Muscle of leg (tissue), 11 donors: ENCODE data around the gene ZBTB34. TPM values are rescaled to one million over a fixed set of nuclear protein-coding genes. Genes with fewer than 3 reads are reported as not detected.

Experiments
- DNase-seq: peaks from one replicate; pipeline ENCODE4 v3.0.0; 2013
- H3K27ac ChIP-seq: one replicate; pipeline ENCODE4 v1.5.1; 2013; ENCODE audit warnings: mild to moderate bottlenecking, low read length, control low read depth
- H3K27me3 ChIP-seq: one replicate; pipeline ENCODE4 v1.6.1; 2013; ENCODE audit warnings: low read length; ENCODE audit not compliant: control insufficient read depth, insufficient read depth
- H3K36me3 ChIP-seq: one replicate; pipeline ENCODE4 v1.6.1; 2013; ENCODE audit warnings: low read length; ENCODE audit not compliant: control insufficient read depth, insufficient read depth
- H3K4me1 ChIP-seq: one replicate; pipeline ENCODE4 v1.6.1; 2013; ENCODE audit warnings: low read length; ENCODE audit not compliant: control insufficient read depth, insufficient read depth
- H3K4me3 ChIP-seq: one replicate; pipeline ENCODE4 v1.5.1; 2013; ENCODE audit warnings: low read length, control low read depth
- H3K9me3 ChIP-seq: replicated peaks from 2 replicates; pipeline ENCODE4 v1.6.1; 2013; ENCODE audit warnings: low read depth, low read length; ENCODE audit not compliant: control insufficient read depth
- WGBS: methylation state at CpG from one replicate; pipeline ENCODE4 v1.1.5; 2013; ENCODE audit warnings: missing lambda C conversion rate; ENCODE audit not compliant: insufficient coverage; 5-methylcytosine and 5-hydroxymethylcytosine counted together
- polyA plus RNA-seq, 8 donors: library from polyadenylated mRNA; unstranded; fragments of 120-200 nt; gene quantifications; one replicate each; pipeline versions ENCODE4 v1.2.1 to v1.2.3, GENCODE V29; 2013; ENCODE audit warnings: inconsistent platforms in 1 of 8, low replicate concordance in 1 of 8; ENCODE audit not compliant: insufficient read length in 8 of 8, insufficient read depth in 1 of 8
- total RNA-seq: library from RNA; stranded (reverse); fragments of 120-200 nt; gene quantifications from one replicate; pipeline ENCODE4 v1.2.4, GENCODE V29; 2013

Gene ZBTB34
- total and polyA plus RNA-seq, 9 donors, result 8.4 to 13.7 (median 10.3) TPM

- Histone ChIP-seq H3K27ac (no peak overlapping the region), H3K4me1 (peaks cover 11% of the 10 kb centered on the region), H3K9me3 (no peaks in the 10 kb centered on the region), H3K36me3 (peaks cover 14% of the 10 kb centered on the region), H3K4me3 (no peak overlapping the region), H3K27me3 (no peaks in the 10 kb centered on the region)
- WGBS, result no CpG with 5 or more reads among the region's 4 CpGs
- DNase-seq, result no peak
Observed at GRCh38 chr9:126872516-126872915, 12.1 kb downstream of the ZBTB34 start.

GRCh38 chr9:126874546-126875314, 14.3 kb downstream of the ZBTB34 start:
- Histone ChIP-seq H3K9me3 (no peaks in the 10 kb centered on the region), H3K4me1 (no peaks in the 10 kb centered on the region), H3K4me3 (no peak overlapping the region), H3K27me3 (no peaks in the 10 kb centered on the region), H3K27ac (no peak overlapping the region), H3K36me3 (peaks cover 9% of the 10 kb centered on the region)
- 66% methylated on average over 4 of the region's 9 CpGs for WGBS
- DNase-seq, result no peak

GRCh38 chr9:126875756-126876510, 15.5 kb downstream of the ZBTB34 start:
- DNase-seq, result no peak
- H3K27ac ChIP-seq, result no peak overlapping the region
- peaks cover 5% of the 10 kb centered on the region for H3K4me1 ChIP-seq
- peaks cover 21% of the 10 kb centered on the region for H3K36me3 ChIP-seq
- no peaks in the 10 kb centered on the region for H3K9me3 ChIP-seq
- no peak overlapping the region for H3K4me3 ChIP-seq
- H3K27me3 ChIP-seq, result no peaks in the 10 kb centered on the region
- no CpG with 5 or more reads among the region's 4 CpGs for WGBS

GRCh38 chr9:126876531-126876930, 16.1 kb downstream of the ZBTB34 start:
- Histone ChIP-seq H3K4me3 (no peak overlapping the region), H3K27me3 (no peaks in the 10 kb centered on the region), H3K27ac (no peak overlapping the region), H3K4me1 (peaks cover 5% of the 10 kb centered on the region), H3K36me3 (peaks cover 21% of the 10 kb centered on the region), H3K9me3 (no peaks in the 10 kb centered on the region)
- DNase-seq, result no peak
- WGBS, result no CpG with 5 or more reads among the region's 4 CpGs

- H3K27ac ChIP-seq, result no peak overlapping the region
- H3K4me1 ChIP-seq, result peaks cover 5% of the 10 kb centered on the region
- DNase-seq, result no peak
- no peaks in the 10 kb centered on the region for H3K27me3 ChIP-seq
- WGBS, result 90% methylated on average over 4 of the region's 9 CpGs
- no peaks in the 10 kb centered on the region for H3K9me3 ChIP-seq
- H3K4me3 ChIP-seq, result no peak overlapping the region
- peaks cover 21% of the 10 kb centered on the region for H3K36me3 ChIP-seq
Observed at GRCh38 chr9:126877418-126877817, 17.0 kb downstream of the ZBTB34 start.

GRCh38 chr9:126879288-126879687, 18.8 kb downstream of the ZBTB34 start:
- Histone ChIP-seq H3K4me1 (peaks cover 7% of the 10 kb centered on the region), H3K36me3 (peaks cover 28% of the 10 kb centered on the region)

GRCh38 chr9:126880226-126880946, 19.9 kb downstream of the ZBTB34 start:
- peak overlapping the region; percentile 53 for H3K27ac ChIP-seq
- H3K4me1 ChIP-seq, result peaks cover 7% of the 10 kb centered on the region
- WGBS, result 93% methylated on average over 13 of the region's 23 CpGs
- peak; percentile 18 for DNase-seq
- no peaks in the 10 kb centered on the region for H3K9me3 ChIP-seq
- no peaks in the 10 kb centered on the region for H3K27me3 ChIP-seq
- H3K36me3 ChIP-seq, result peaks cover 28% of the 10 kb centered on the region
- no peak overlapping the region for H3K4me3 ChIP-seq

More at GRCh38 chr9:126879288-126879687, 18.8 kb downstream of the ZBTB34 start:
- Histone ChIP-seq H3K4me3 (no peak overlapping the region), H3K27ac (no peak overlapping the region), H3K9me3 (no peaks in the 10 kb centered on the region), H3K27me3 (no peaks in the 10 kb centered on the region)
- DNase-seq, result no peak
- 89% methylated on average over 7 of the region's 9 CpGs for WGBS

GRCh38 chr9:126880947-126881332, 20.5 kb downstream of the ZBTB34 start:
- Histone ChIP-seq H3K4me3 (no peak overlapping the region), H3K27me3 (no peaks in the 10 kb centered on the region), H3K36me3 (peaks cover 28% of the 10 kb centered on the region), H3K4me1 (peaks cover 7% of the 10 kb centered on the region), H3K27ac (peak overlapping the region; percentile 53), H3K9me3 (no peaks in the 10 kb centered on the region)
- DNase-seq, result peak; percentile 74
- 67% methylated on average over 2 of the region's 6 CpGs for WGBS

GRCh38 chr9:126882746-126883145, 22.3 kb downstream of the ZBTB34 start:
- Histone ChIP-seq H3K27ac (no peak overlapping the region), H3K4me1 (peaks cover 7% of the 10 kb centered on the region), H3K9me3 (no peaks in the 10 kb centered on the region), H3K27me3 (no peaks in the 10 kb centered on the region), H3K36me3 (peaks cover 28% of the 10 kb centered on the region), H3K4me3 (no peak overlapping the region)
- 73% methylated on average over 3 of the region's 11 CpGs for WGBS
- no peak for DNase-seq

GRCh38 chr9:126883636-126884035, 23.2 kb downstream of the ZBTB34 start:
- Histone ChIP-seq H3K4me3 (no peak overlapping the region), H3K27me3 (no peaks in the 10 kb centered on the region), H3K27ac (no peak overlapping the region), H3K36me3 (peaks cover 28% of the 10 kb centered on the region), H3K9me3 (no peaks in the 10 kb centered on the region), H3K4me1 (peaks cover 7% of the 10 kb centered on the region)
- no peak for DNase-seq
- WGBS, result 58% methylated on average over 6 of the region's 15 CpGs
